Measurements from ENCODE around the gene UBAP1L.
"Not testable (repeated sequence)": the region's sequence is repeated elsewhere in the genome, so short reads cannot be mapped to it uniquely, and the experiment has no call there.

DNA sequence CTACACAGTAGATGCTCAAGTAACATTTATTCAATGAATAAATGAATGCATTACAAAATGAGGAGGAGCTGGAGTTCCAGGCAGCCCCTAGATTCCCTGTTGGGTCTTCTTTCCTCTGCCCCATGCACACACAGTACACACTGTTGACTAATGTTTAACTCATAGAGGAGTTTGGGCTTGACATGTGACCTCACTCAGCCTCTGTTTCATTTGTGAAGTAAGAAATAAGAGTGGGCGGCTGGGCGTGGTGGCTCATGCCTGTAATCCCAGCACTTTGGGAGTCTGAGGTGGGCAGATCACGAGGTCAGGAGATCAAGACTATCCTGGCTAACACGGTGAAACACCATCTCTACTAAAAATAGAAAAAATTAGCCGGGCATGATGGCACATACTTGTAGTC, 70.8 kb downstream of the UBAP1L start:
- TF ChIP-seq, protein P1, sequence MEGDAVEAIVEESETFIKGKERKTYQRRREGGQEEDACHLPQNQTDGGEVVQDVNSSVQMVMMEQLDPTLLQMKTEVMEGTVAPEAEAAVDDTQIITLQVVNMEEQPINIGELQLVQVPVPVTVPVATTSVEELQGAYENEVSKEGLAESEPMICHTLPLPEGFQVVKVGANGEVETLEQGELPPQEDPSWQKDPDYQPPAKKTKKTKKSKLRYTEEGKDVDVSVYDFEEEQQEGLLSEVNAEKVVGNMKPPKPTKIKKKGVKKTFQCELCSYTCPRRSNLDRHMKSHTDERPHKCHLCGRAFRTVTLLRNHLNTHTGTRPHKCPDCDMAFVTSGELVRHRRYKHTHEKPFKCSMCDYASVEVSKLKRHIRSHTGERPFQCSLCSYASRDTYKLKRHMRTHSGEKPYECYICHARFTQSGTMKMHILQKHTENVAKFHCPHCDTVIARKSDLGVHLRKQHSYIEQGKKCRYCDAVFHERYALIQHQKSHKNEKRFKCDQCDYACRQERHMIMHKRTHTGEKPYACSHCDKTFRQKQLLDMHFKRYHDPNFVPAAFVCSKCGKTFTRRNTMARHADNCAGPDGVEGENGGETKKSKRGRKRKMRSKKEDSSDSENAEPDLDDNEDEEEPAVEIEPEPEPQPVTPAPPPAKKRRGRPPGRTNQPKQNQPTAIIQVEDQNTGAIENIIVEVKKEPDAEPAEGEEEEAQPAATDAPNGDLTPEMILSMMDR (conservative IDR thresholded peaks at IDR 0.05), result not testable (repeated sequence)
- TF ChIP-seq EZH2 (IDR thresholded peaks at IDR 0.05; ENCODE audit: low read depth), result not testable (repeated sequence)
